Activated T-cell treated with anti-CD3 and anti-CD28 coated beads, Interleukin-2, amount 50 U/mL, for 4 hours (primary cell): Measurements from ENCODE around the gene ZDHHC6. TPM values are rescaled to one million over a fixed set of nuclear protein-coding genes. Genes with fewer than 3 reads are reported as not detected.
"Not testable (repeated sequence)": the region's sequence is repeated elsewhere in the genome, so short reads cannot be mapped to it uniquely, and the experiment has no call there.

Experiments used
- ATAC-seq, 2 donors: fragments of 200-7000 bp; cut with Tn5 transposase; one replicate each; pipeline ENCODE4 v1.10.0; 2021
- DNase-seq: peaks from one replicate; pipeline ENCODE4 v3.0.0-alpha.2; 2020
- H3K27me3 Mint-ChIP-seq: one replicate; pipeline ENCODE4 v1.8.0; 2021; ENCODE audit warnings: low read depth, mixed read lengths
- H3K36me3 Mint-ChIP-seq: one replicate; pipeline ENCODE4 v1.8.0; 2022; ENCODE audit warnings: mixed read lengths; ENCODE audit not compliant: insufficient read depth
- H3K4me1 Mint-ChIP-seq: one replicate; pipeline ENCODE4 v1.8.0; 2021; ENCODE audit warnings: low read depth, mixed read lengths
- H3K4me3 Mint-ChIP-seq: one replicate; pipeline ENCODE4 v1.8.0; 2021; ENCODE audit warnings: mild to moderate bottlenecking, moderate library complexity, mixed read lengths
- H3K9me3 Mint-ChIP-seq: one replicate; pipeline ENCODE4 v1.8.0; 2021; ENCODE audit warnings: mixed read lengths
- total RNA-seq, 3 donors: library from RNA; stranded (reverse); gene quantifications; one replicate each; pipeline ENCODE4 v1.2.1, GENCODE V29; 2021

The ZDHHC6 gene
- total RNA-seq, result 10 to 100 TPM; 33.4 to 40.6 (median 36.2) TPM

DNA sequence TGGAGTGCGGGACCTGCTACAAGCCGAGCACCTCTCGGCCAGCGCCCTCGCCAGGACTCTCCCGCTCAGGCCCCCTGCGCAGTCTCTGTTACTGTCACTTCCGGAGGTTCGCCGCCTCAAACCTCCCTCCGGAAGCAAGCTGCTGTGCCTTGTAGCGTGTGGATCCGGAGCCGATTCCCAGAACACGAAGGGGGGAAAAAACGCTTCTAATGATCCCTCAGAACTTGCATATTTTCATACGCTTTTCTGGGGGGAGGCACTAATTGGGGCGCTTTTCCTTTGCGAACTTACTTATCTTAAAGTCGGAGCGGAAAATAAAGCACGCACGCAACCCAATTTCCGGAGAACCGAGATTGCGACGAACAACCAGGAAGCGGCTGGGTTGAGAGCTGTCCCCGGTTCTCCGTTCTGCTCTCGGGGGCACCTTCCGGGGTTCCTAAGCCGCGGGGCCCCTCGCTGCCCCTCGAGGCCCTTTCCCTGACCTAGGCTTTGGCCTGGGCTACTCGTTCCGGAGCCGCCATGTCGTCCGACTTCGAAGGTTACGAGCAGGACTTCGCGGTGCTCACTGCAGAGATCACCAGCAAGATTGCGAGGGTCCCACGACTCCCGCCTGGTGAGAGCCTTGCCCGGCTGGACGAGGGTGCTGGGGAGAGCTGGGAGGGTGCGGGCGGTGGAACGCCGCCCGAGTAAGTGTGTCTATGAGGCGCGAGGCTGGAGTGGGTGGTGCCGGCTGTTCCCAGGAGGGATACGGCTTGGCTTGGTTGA is at the start of gene ZDHHC6, which contains the start of gene VTI1A:
Gene ZDHHC6 (minus strand): TSS at position 60 of the 765 bp plus-strand sequence. CDS start 1,478 bp downstream, outside the sequence.
Gene VTI1A (plus strand): TSS at position 361 of the 765 bp plus-strand sequence. CDS start 159 bp downstream, at position 520.
- Mint-ChIP-seq H3K36me3 (peaks cover 29% of the 10 kb centered on the region), H3K27me3 (no peaks in the 10 kb centered on the region), H3K4me3 (peak within 1 kb of the TSS; percentile 97), H3K9me3 (no peaks in the 10 kb centered on the region), H3K4me1 (peaks cover 49% of the 10 kb centered on the region)
- ATAC-seq, result peak; percentile 90 to 95
- peak; percentile 72 for DNase-seq

DNA sequence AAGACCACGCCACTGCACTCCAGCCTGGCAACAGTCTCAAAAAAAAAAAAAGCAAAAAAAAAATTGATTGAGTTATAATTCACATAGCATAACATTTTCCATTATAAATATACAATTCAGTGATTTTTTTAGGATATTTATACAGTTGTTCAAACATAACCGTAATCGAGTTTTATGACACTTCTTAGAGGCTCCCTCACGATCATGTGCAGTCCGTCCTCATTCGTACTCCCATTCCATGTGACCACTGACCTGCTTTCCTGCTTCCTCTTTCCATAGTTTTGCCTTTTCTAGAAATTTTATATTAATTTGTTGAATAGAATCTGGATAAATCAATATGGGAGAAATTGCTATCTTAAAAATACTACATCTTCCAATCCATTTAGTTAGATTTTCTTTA is 46.0 kb upstream of the ZDHHC6 start:
- DNase-seq (no peak), ATAC-seq (no peak)
- Mint-ChIP-seq H3K4me3 (no peak overlapping the region), H3K9me3 (no peaks in the 10 kb centered on the region), H3K36me3 (peaks cover 3% of the 10 kb centered on the region), H3K27me3 (no peaks in the 10 kb centered on the region), H3K4me1 (peaks cover 11% of the 10 kb centered on the region)

- Mint-ChIP-seq H3K27me3 (no peaks in the 10 kb centered on the region), H3K4me1 (peaks cover 7% of the 10 kb centered on the region), H3K4me3 (no peak overlapping the region), H3K9me3 (no peaks in the 10 kb centered on the region), H3K36me3 (peaks cover 2% of the 10 kb centered on the region)
- DNase-seq, result no peak
- no peak for ATAC-seq
These were observed 44.4 kb upstream of the ZDHHC6 start for GRCh38 chr10:112491144-112491543.

GRCh38 chr10:112490545-112490944 is 43.8 kb upstream of the ZDHHC6 start:
- ATAC-seq, result no peak
- Mint-ChIP-seq H3K27me3 (no peaks in the 10 kb centered on the region), H3K9me3 (no peaks in the 10 kb centered on the region), H3K4me1 (peaks cover 7% of the 10 kb centered on the region), H3K4me3 (no peak overlapping the region), H3K36me3 (peaks cover 5% of the 10 kb centered on the region)
- no peak for DNase-seq

GRCh38 chr10:112487964-112488363 is 41.2 kb upstream of the ZDHHC6 start:
- Mint-ChIP-seq H3K4me3 (no peak overlapping the region), H3K9me3 (no peaks in the 10 kb centered on the region), H3K27me3 (no peaks in the 10 kb centered on the region), H3K4me1 (peaks cover 7% of the 10 kb centered on the region), H3K36me3 (peaks cover 5% of the 10 kb centered on the region)
- ATAC-seq, result no peak
- no peak for DNase-seq

DNA sequence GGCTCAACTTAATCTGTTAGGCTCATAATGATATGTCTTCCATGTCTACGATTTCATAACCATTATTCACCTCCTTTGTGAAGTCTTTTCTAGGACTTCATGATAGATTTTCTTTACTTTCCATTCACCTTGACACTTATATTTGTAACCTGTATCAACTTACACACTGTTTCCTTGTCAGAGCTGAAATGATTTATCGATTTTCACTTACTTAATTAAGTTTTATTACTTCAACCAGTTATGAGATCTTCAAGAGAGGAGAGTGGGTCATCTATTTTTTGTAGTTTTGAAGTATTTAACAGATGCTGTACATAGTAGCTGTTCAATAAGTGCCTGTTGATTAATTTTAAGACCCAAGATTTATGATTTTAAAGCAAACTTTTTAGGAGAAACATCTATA is 37.7 kb upstream of the ZDHHC6 start:
- Mint-ChIP-seq H3K9me3 (no peaks in the 10 kb centered on the region), H3K4me1 (peaks cover 4% of the 10 kb centered on the region), H3K27me3 (no peaks in the 10 kb centered on the region), H3K36me3 (peaks cover 12% of the 10 kb centered on the region), H3K4me3 (no peak overlapping the region)
- ATAC-seq, result no peak
- DNase-seq, result no peak

GRCh38 chr10:112481602-112482001 is 34.9 kb upstream of the ZDHHC6 start:
- Mint-ChIP-seq H3K27me3 (no peaks in the 10 kb centered on the region), H3K9me3 (no peaks in the 10 kb centered on the region), H3K36me3 (peaks cover 11% of the 10 kb centered on the region), H3K4me1 (peaks cover 2% of the 10 kb centered on the region), H3K4me3 (no peak overlapping the region)
- DNase-seq (no peak), ATAC-seq (no peak)

DNA sequence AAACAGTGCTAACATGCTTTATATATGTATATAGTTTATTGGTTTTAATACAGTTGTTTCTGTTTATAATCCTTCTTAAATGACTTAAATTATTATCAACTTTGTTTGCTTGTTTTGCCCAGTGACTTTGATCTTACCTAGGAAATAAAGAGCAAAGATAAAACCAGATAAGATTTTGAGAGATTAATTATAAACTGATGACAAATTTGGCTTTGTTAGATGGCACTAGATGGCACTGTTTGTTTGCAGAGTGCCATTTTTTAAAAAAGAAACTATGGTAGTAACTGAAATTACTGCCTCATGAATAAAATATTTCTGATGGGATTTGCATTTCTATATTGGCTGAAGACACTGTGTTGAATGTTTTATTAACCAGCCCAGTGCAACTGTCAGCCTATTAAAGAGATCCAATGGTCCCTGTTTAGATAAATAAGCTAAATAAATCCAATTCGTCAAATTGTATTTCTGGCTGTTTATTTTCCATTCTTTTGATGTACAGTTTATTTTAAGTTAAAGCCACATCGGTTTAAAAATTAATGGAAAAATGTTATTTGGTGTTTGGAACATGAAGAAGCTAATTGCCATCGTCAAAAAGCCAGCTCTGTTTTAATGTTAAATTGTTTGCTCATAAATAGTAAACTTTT is 29.0 kb upstream of the ZDHHC6 start:
- DNase-seq, result no peak
- ATAC-seq, result no peak
- peaks cover 10% of the 10 kb centered on the region for H3K4me1 Mint-ChIP-seq
- H3K4me3 Mint-ChIP-seq, result no peak overlapping the region
- H3K27me3 Mint-ChIP-seq, result no peaks in the 10 kb centered on the region
- H3K9me3 Mint-ChIP-seq, result no peaks in the 10 kb centered on the region
- peaks cover 7% of the 10 kb centered on the region for H3K36me3 Mint-ChIP-seq

GRCh38 chr10:112471878-112472487 is 25.3 kb upstream of the ZDHHC6 start:
- Mint-ChIP-seq H3K36me3 (peaks cover 14% of the 10 kb centered on the region), H3K4me1 (peaks cover 8% of the 10 kb centered on the region), H3K4me3 (no peak overlapping the region), H3K27me3 (no peaks in the 10 kb centered on the region), H3K9me3 (no peaks in the 10 kb centered on the region)
- DNase-seq (no peak), ATAC-seq (peak in 1 of 2 donors; percentile 67)

DNA sequence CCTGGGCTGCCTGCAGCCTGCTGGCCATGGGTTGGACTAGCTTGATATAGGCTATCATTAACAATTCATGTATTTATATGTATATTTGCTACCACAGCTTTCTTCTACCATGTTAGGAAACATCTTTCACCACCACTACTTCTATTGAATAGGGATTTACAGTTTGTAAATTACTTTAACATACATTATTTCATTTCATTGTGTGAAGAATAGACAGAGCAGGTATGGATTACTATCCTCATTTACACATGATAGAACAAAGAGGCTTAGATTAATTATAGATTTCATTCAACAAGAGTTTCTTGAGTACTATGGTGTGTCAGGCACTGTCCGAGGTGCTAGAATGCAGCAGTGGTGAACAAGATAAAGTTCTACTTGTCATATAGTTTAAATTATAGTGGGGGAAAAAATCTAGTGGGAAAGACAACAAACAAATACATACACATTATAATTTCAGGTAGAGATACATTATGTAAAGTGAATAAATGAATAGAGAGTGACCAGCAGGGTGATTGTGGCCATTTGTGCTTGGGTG is 20.9 kb upstream of the ZDHHC6 start:
- Mint-ChIP-seq H3K4me1 (peaks cover 8% of the 10 kb centered on the region), H3K27me3 (no peaks in the 10 kb centered on the region), H3K9me3 (no peaks in the 10 kb centered on the region), H3K36me3 (peaks cover 35% of the 10 kb centered on the region), H3K4me3 (no peak overlapping the region)
- DNase-seq (no peak), ATAC-seq (no peak)

- ATAC-seq (no peak), DNase-seq (no peak)
- Mint-ChIP-seq H3K27me3 (no peaks in the 10 kb centered on the region), H3K4me3 (no peak overlapping the region), H3K36me3 (peaks cover 35% of the 10 kb centered on the region), H3K9me3 (no peaks in the 10 kb centered on the region), H3K4me1 (peaks cover 7% of the 10 kb centered on the region)
These were observed 20.1 kb upstream of the ZDHHC6 start for GRCh38 chr10:112466802-112467201.

GRCh38 chr10:112465299-112465883 is 18.7 kb upstream of the ZDHHC6 start:
- DNase-seq, result no peak
- Mint-ChIP-seq H3K36me3 (peaks cover 42% of the 10 kb centered on the region), H3K27me3 (no peaks in the 10 kb centered on the region), H3K4me3 (no peak overlapping the region), H3K9me3 (no peaks in the 10 kb centered on the region), H3K4me1 (peaks cover 13% of the 10 kb centered on the region)
- peak; percentile 61 for ATAC-seq

DNA sequence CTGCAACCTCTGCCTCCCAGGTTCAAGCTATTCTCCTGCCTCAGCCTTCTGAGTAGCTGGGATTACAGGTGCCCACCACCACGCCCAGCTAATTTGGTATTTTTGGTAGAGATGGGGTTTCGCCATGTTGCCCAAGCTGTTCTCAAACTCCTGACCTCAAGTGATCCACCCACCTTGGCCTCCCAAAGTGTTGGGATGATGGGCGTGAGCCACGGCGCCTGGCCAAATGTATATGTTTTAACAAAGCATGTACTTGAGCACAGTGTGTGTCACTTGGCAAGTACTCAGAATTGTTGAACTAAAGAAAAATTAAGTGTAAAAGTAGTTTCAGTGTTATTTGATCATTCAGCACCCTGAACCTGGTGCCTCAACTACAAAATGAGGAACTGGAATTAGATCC is 17.4 kb upstream of the ZDHHC6 start:
- H3K27me3 Mint-ChIP-seq, DNase-seq, ATAC-seq, H3K4me3 Mint-ChIP-seq, H3K9me3 Mint-ChIP-seq: not testable (repeated sequence)
- peaks cover 15% of the 10 kb centered on the region for H3K4me1 Mint-ChIP-seq
- H3K36me3 Mint-ChIP-seq, result peaks cover 34% of the 10 kb centered on the region
